IMR-90 (cell line): ENCODE measurements around the gene MAGEA8. TPM values are rescaled to one million over a fixed set of nuclear protein-coding genes. Genes with fewer than 3 reads are reported as not detected.
"Not testable (repeated sequence)": the region's sequence is repeated elsewhere in the genome, so short reads cannot be mapped to it uniquely, and the experiment has no call there.

Source experiments
- ATAC-seq: fragments of 200-7000 bp; cut with Tn5 transposase; 2 replicates; pipeline ENCODE4 v1.9.1; 2020; ENCODE audit warnings: low read depth, mild to moderate bottlenecking, moderate library complexity
- BruUV-seq: library from RNA; stranded (reverse); fragments of 400-500 nt; replicated peaks from 2 replicates; lab custom pipeline; 2021; lab: Mats Ljungman, UMichigan
- CTCF ChIA-PET: fragments of 300-600 bp; formaldehyde crosslinking; extraction: SDS; loops from one replicate; lab custom pipeline; 2021; ENCODE audit warnings: antibody characterized with exemption; lab: Yijun Ruan, JAX
- POLR2A ChIA-PET: fragments of 300-600 bp; sonication (Branson Sonifier 250); formaldehyde crosslinking; loops from one replicate; lab custom pipeline; 2022; ENCODE audit warnings: antibody characterized with exemption; ENCODE audit not compliant: unreplicated experiment; lab: Charles Lee
- DNase-seq: peaks from one replicate; pipeline ENCODE4 v3.0.0; 2013
- H2AFZ ChIP-seq: replicated peaks from 2 replicates; pipeline ENCODE3; 2013; ENCODE audit warnings: low read length, mild to moderate bottlenecking; ENCODE audit not compliant: poor library complexity
- H2AK5ac ChIP-seq: 2 replicates; pipeline ENCODE4 v1.6.1; 2013; ENCODE audit warnings: low read depth, low read length, inconsistent platforms
- H2AK9ac ChIP-seq: replicated peaks from 2 replicates; pipeline ENCODE3; 2013; ENCODE audit warnings: mild to moderate bottlenecking, low read depth, low read length, moderate library complexity; ENCODE audit not compliant: poor library complexity
- H2BK120ac ChIP-seq: 2 replicates; pipeline ENCODE4 v1.6.1; 2013; ENCODE audit warnings: low read depth, low read length, inconsistent platforms
- H2BK15ac ChIP-seq: 3 replicates; pipeline ENCODE4 v1.6.1; 2013; ENCODE audit warnings: low read depth, low read length, inconsistent platforms
- H2BK20ac ChIP-seq: 2 replicates; pipeline ENCODE4 v1.6.1; 2013; ENCODE audit warnings: low read depth, mild to moderate bottlenecking, inconsistent platforms, low read length, moderate library complexity
- H2BK5ac ChIP-seq: 2 replicates; pipeline ENCODE4 v1.6.1; 2013; ENCODE audit warnings: mild to moderate bottlenecking, low read depth, low read length, inconsistent platforms; ENCODE audit not compliant: poor library complexity, severe bottlenecking
- H3K14ac ChIP-seq: replicated peaks from 2 replicates; pipeline ENCODE4 v1.6.1; 2013; ENCODE audit warnings: low read depth, low read length, inconsistent platforms
- H3K18ac ChIP-seq: 2 replicates; pipeline ENCODE4 v1.6.1; 2013; ENCODE audit warnings: low read depth, low read length, control low read depth
- H3K23ac ChIP-seq: 2 replicates; pipeline ENCODE4 v1.6.1; 2013; ENCODE audit warnings: low read depth, low read length, inconsistent platforms
- H3K27ac ChIP-seq: 2 replicates; pipeline ENCODE4 v1.5.1; 2013; ENCODE audit warnings: mild to moderate bottlenecking, control low read depth, low read length; ENCODE audit not compliant: insufficient read depth
- H3K27me3 ChIP-seq: 2 replicates; pipeline ENCODE4 v1.6.1; 2013; ENCODE audit warnings: low read length; ENCODE audit not compliant: control insufficient read depth, insufficient read depth
- H3K36me3 ChIP-seq: 2 replicates; pipeline ENCODE4 v1.6.1; 2013; ENCODE audit warnings: low read length, mixed read lengths; ENCODE audit not compliant: control insufficient read depth, insufficient read depth
- H3K4ac ChIP-seq: 2 replicates; pipeline ENCODE4 v1.6.1; 2013; ENCODE audit warnings: low read depth, low read length, inconsistent platforms
- H3K4me1 ChIP-seq: 2 replicates; pipeline ENCODE4 v1.6.1; 2013; ENCODE audit warnings: low read length, mixed read lengths; ENCODE audit not compliant: control insufficient read depth, insufficient read depth
- H3K4me2 ChIP-seq: 2 replicates; pipeline ENCODE4 v1.6.1; 2013; ENCODE audit warnings: low read depth, mild to moderate bottlenecking, control low read depth, low read length, moderate library complexity
- H3K4me3 ChIP-seq: 2 replicates; pipeline ENCODE4 v1.5.1; 2013; ENCODE audit warnings: low read depth, mild to moderate bottlenecking, control low read depth, low read length, moderate library complexity; ENCODE audit not compliant: insufficient read depth
- H3K56ac ChIP-seq: 2 replicates; pipeline ENCODE4 v1.6.1; 2013; ENCODE audit warnings: low read length, inconsistent platforms; ENCODE audit not compliant: insufficient read depth; ENCODE audit errors: extremely low read depth
- H3K79me1 ChIP-seq, 2 experiments: 2 replicates each; pipeline ENCODE4 v1.6.1; 2013; ENCODE audit warnings: low read length in 2 of 2, inconsistent platforms in 1 of 2, low read depth in 1 of 2
- H3K9ac ChIP-seq: 2 replicates; pipeline ENCODE4 v1.6.1; 2013; ENCODE audit warnings: low read depth, low read length, control low read depth
- H3K9me1 ChIP-seq: 2 replicates; pipeline ENCODE4 v1.6.1; 2013; ENCODE audit warnings: low read length, inconsistent platforms; ENCODE audit not compliant: insufficient read depth
- H3K9me3 ChIP-seq: 2 replicates; pipeline ENCODE4 v1.6.1; 2013; ENCODE audit warnings: low read length; ENCODE audit not compliant: control insufficient read depth, insufficient read depth
- H4K20me1 ChIP-seq: 2 replicates; pipeline ENCODE4 v1.6.1; 2013; ENCODE audit warnings: low read length, inconsistent platforms; ENCODE audit not compliant: insufficient read depth
- H4K5ac ChIP-seq: 2 replicates; pipeline ENCODE4 v1.6.1; 2013; ENCODE audit warnings: mild to moderate bottlenecking, low read depth, low read length, control low read depth
- H4K8ac ChIP-seq, 2 experiments: 2 replicates each; pipeline ENCODE4 v1.6.1; 2013; ENCODE audit warnings: low read depth in 2 of 2, low read length in 2 of 2, control low read depth in 1 of 2, inconsistent platforms in 1 of 2
- H4K91ac ChIP-seq: 2 replicates; pipeline ENCODE4 v1.6.1; 2013; ENCODE audit warnings: low read depth, low read length, inconsistent platforms; ENCODE audit not compliant: insufficient read depth
- WGBS, 2 experiments: methylation state at CpG; one replicate each; pipeline versions ENCODE4 v1.1.5 to v1.1.7; 2013; ENCODE audit warnings: missing lambda C conversion rate in 2 of 2; ENCODE audit not compliant: insufficient read length in 1 of 2; ENCODE audit errors: extremely low coverage in 2 of 2; 5-methylcytosine and 5-hydroxymethylcytosine counted together
- dilution Hi-C: fragments of 300-500 bp; cut with HindIII; formaldehyde crosslinking; loops from one replicate; pipeline ENCODE4 v1.14.3; 2018; ENCODE audit warnings: low sequenced_read_pairs; ENCODE audit not compliant: unreplicated experiment
- in situ Hi-C: fragments of 300-500 bp; cut with MboI; formaldehyde crosslinking; loops from 3 replicates; pipeline ENCODE4 v1.14.3; 2019; ENCODE audit warnings: low sequenced_read_pairs, inconsistent platforms, mixed read lengths
- intact Hi-C: fragments of 100-400 bp; cut with micrococcal nuclease; formaldehyde crosslinking; loops from 2 replicates; pipeline ENCODE4 v1.10.0; 2022
- polyA plus RNA-seq, 3 experiments: library from polyadenylated mRNA; depleted of rRNA; stranded (reverse); fragments of >200 nt; gene quantifications; 2 replicates each; pipeline ENCODE4 v1.2.3, GENCODE V29; 2012; ENCODE audit warnings: low replicate concordance in 1 of 3
- total RNA-seq: library from RNA; depleted of rRNA; stranded (reverse); fragments of >200 nt; gene quantifications from 2 replicates; pipeline ENCODE4 v1.2.3, GENCODE V29; 2012

The MAGEA8 gene
- total and polyA plus RNA-seq, 2 of the 4 experiments (the other 2 are of a cell fraction), result not detected

DNA sequence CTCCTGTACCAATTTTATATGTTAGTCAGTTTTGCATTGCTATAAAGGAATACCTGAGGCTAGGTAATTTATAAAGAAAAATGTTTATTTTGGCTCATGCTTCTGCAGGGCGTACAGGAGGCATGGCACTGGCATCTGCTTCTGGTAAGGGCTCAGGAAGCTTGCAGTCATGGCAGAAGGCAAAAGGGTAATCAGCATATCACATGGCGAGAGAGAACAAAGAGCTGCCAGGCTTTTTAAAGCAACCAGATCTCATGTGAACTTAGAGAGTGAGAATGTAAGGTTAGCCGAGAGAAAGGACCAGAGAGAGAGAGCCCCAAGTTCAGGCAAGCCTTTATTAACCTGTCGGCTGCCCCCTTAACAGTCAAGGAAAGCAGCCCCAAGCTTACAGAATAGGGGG, 42.9 kb downstream of the MAGEA8 start:
- ATAC-seq, H3K14ac ChIP-seq, H4K5ac ChIP-seq, H3K4me3 ChIP-seq, H3K27ac ChIP-seq, H2AK5ac ChIP-seq, H3K4me1 ChIP-seq, CTCF ChIA-PET, H2BK5ac ChIP-seq, H3K18ac ChIP-seq, H2AFZ ChIP-seq, BruUV-seq, H3K27me3 ChIP-seq, H4K20me1 ChIP-seq, H3K4ac ChIP-seq, H2BK120ac ChIP-seq, H4K91ac ChIP-seq, H2AK9ac ChIP-seq, H3K4me2 ChIP-seq, in situ Hi-C loops, H3K9me3 ChIP-seq, H3K9ac ChIP-seq, H3K23ac ChIP-seq, H3K9me1 ChIP-seq, H3K79me1 ChIP-seq, dilution Hi-C loops, DNase-seq, POLR2A ChIA-PET, H4K8ac ChIP-seq, H3K56ac ChIP-seq, H2BK20ac ChIP-seq, H3K36me3 ChIP-seq, H2BK15ac ChIP-seq, intact Hi-C loops: not testable (repeated sequence)
- no CpG with 5 or more reads among the region's 4 CpGs for WGBS, 2 experiments

DNA sequence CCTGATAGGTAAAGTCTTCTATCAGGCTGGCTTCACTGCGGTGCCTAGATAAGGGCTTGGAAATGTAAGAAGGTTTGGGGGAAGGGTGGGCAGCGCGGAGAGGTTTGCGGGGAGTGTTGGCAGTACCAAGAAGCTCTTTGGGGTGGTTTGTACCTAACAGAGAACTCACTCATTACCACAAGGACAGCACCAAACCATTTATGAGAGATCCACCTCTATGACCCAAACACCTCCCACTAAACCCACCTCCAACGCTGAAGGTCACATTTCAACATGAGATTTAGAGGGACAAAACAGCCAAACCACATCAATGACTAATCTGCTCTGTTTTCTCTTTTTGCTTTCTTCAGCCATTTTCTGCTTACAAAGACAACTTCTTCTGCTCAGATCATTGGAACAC, 43.5 kb downstream of the MAGEA8 start:
- DNase-seq, H3K4ac ChIP-seq, CTCF ChIA-PET, POLR2A ChIA-PET, H3K27ac ChIP-seq, H3K27me3 ChIP-seq, BruUV-seq, H3K23ac ChIP-seq, in situ Hi-C loops, H3K9ac ChIP-seq, dilution Hi-C loops, H3K9me1 ChIP-seq, H3K79me1 ChIP-seq, H4K91ac ChIP-seq, H2BK20ac ChIP-seq, H3K4me1 ChIP-seq, ATAC-seq, H3K56ac ChIP-seq, H4K5ac ChIP-seq, H2AK9ac ChIP-seq, H2AK5ac ChIP-seq, H3K4me2 ChIP-seq, H2BK120ac ChIP-seq, H3K18ac ChIP-seq, H3K36me3 ChIP-seq, H2BK5ac ChIP-seq, H3K4me3 ChIP-seq, H4K20me1 ChIP-seq, intact Hi-C loops, H3K14ac ChIP-seq, H2BK15ac ChIP-seq, H2AFZ ChIP-seq, H4K8ac ChIP-seq, H3K9me3 ChIP-seq: not testable (repeated sequence)
- WGBS, 2 experiments, result no CpG with 5 or more reads among the region's 5 CpGs
